Stimulated activated CD8-positive, alpha-beta memory T cell treated with anti-CD3 and anti-CD28 coated beads, Interleukin-4, amount 100 ng/mL, for 4 hours (primary cell): Measurements from ENCODE around the gene CADPS2.

Source experiments
- DNase-seq, 2 donors: peaks; one replicate each; pipeline ENCODE4 v3.0.0-alpha.2; 2020; ENCODE audit warnings: low read depth in 2 of 2, low spot score in 1 of 2

Gene CADPS2

GRCh38 chr7:122314284-122314683 lies 572.0 kb downstream of the CADPS2 start:
- DNase-seq: no peak

GRCh38 chr7:122312789-122313188 lies 573.5 kb downstream of the CADPS2 start:
- no peak for DNase-seq

- DNase-seq: no peak
Observed at GRCh38 chr7:122311734-122312450, 574.4 kb downstream of the CADPS2 start.

- no peak for DNase-seq
Observed at GRCh38 chr7:122311050-122311700, 575.1 kb downstream of the CADPS2 start.

GRCh38 chr7:122310119-122311021 lies 575.9 kb downstream of the CADPS2 start:
- no peak for DNase-seq

- DNase-seq: no peak
Observed at GRCh38 chr7:122309421-122309820, 576.8 kb downstream of the CADPS2 start.

GRCh38 chr7:122307228-122307621 lies 579.0 kb downstream of the CADPS2 start:
- DNase-seq: no peak

- DNase-seq: no peak
Observed at GRCh38 chr7:122306320-122307227, 579.7 kb downstream of the CADPS2 start.

GRCh38 chr7:122305475-122306319 lies 580.6 kb downstream of the CADPS2 start:
- DNase-seq: no peak

GRCh38 chr7:122304996-122305421 lies 581.3 kb downstream of the CADPS2 start:
- DNase-seq: no peak

- no peak for DNase-seq
Observed at GRCh38 chr7:122304319-122304975, 581.8 kb downstream of the CADPS2 start, which contains the start of gene FEZF1. FEZF1 (minus strand) TSS chr7:122304750; CDS start chr7:122304437, 313 bp downstream.

GRCh38 chr7:122303531-122304318 lies 582.5 kb downstream of the CADPS2 start:
- no peak for DNase-seq

GRCh38 chr7:122302761-122303530 lies 583.3 kb downstream of the CADPS2 start:
- DNase-seq: no peak

GRCh38 chr7:122301858-122302760 lies 584.2 kb downstream of the CADPS2 start:
- no peak for DNase-seq

GRCh38 chr7:122300956-122301833 lies 585.1 kb downstream of the CADPS2 start:
- no peak for DNase-seq
